H1 (cell line): ENCODE data around the gene TTC29. TPM values are rescaled to one million over a fixed set of nuclear protein-coding genes. Genes with fewer than 3 reads are reported as not detected.

ENCODE experiments used
- CTCF ChIA-PET: fragments of 300-600 bp; sonication (Branson Sonifier 250); formaldehyde crosslinking; loops from one replicate; lab custom pipeline; 2021; ENCODE audit not compliant: partially characterized antibody; lab: Charles Lee
- POLR2A ChIA-PET: fragments of 300-600 bp; sonication (Branson Sonifier 250); formaldehyde crosslinking; loops from one replicate; lab custom pipeline; 2021; ENCODE audit warnings: inconsistent platforms; ENCODE audit not compliant: partially characterized antibody; lab: Charles Lee
- DNase-seq, 2 experiments: peaks; one replicate each; pipeline versions ENCODE4 v3.0.0 to v3.0.0-alpha.2; 2010 to 2022; ENCODE audit warnings: low spot score in 2 of 2, low read depth in 1 of 2, mixed read lengths in 1 of 2
- FAIRE-seq: peaks from 2 replicates; lab custom pipeline; 2011; peaks lifted over from hg19 to GRCh38; lab: Jason Lieb, UNC
- H2AFZ ChIP-seq: 2 replicates; pipeline ENCODE4 v1.8.1; 2012; ENCODE audit warnings: low read length, inconsistent platforms
- H2AK5ac ChIP-seq: 2 replicates; pipeline ENCODE4 v1.6.1; 2013; ENCODE audit warnings: low read depth, low read length
- H2BK120ac ChIP-seq: replicated peaks from 2 replicates; pipeline ENCODE3; 2013; ENCODE audit warnings: low read depth, low read length, inconsistent platforms
- H2BK12ac ChIP-seq: 2 replicates; pipeline ENCODE4 v1.6.1; 2013; ENCODE audit warnings: low read depth, low read length
- H2BK15ac ChIP-seq: 2 replicates; pipeline ENCODE4 v1.6.1; 2013; ENCODE audit warnings: low read length
- H2BK20ac ChIP-seq: 2 replicates; pipeline ENCODE4 v1.6.1; 2013; ENCODE audit warnings: low read length
- H2BK5ac ChIP-seq: 2 replicates; pipeline ENCODE4 v1.6.1; 2013; ENCODE audit warnings: low read depth, low read length
- H3K14ac ChIP-seq: 2 replicates; pipeline ENCODE4 v1.6.1; 2013; ENCODE audit warnings: inconsistent platforms; ENCODE audit not compliant: insufficient read length
- H3K18ac ChIP-seq: 2 replicates; pipeline ENCODE4 v1.6.1; 2013; ENCODE audit warnings: low read length; ENCODE audit errors: extremely low read depth
- H3K23ac ChIP-seq: 2 replicates; pipeline ENCODE4 v1.6.1; 2013; ENCODE audit warnings: inconsistent platforms; ENCODE audit not compliant: insufficient read length
- H3K23me2 ChIP-seq: 2 replicates; pipeline ENCODE4 v1.6.1; 2013; ENCODE audit warnings: low read depth, low read length
- H3K27ac ChIP-seq: 2 replicates; pipeline ENCODE4 v1.6.1; 2011; ENCODE audit warnings: low read depth, low read length, inconsistent platforms
- H3K27me3 ChIP-seq, 4 experiments: replicated peaks in 1 of 4; 1 replicate in 1 of 4; 2 replicates in 3 of 4; pipeline versions ENCODE4 v1.6.1 to v1.8.1; 2011 to 2013; ENCODE audit warnings: low read length in 3 of 4, mild to moderate bottlenecking in 3 of 4, inconsistent platforms in 2 of 4, mixed read lengths in 2 of 4, moderate library complexity in 1 of 4; ENCODE audit not compliant: control insufficient read depth in 3 of 4, insufficient read depth in 3 of 4; ENCODE audit errors: extremely low read depth in 1 of 4
- H3K36me3 ChIP-seq, 4 experiments: 2 replicates each; pipeline versions ENCODE4 v1.6.1 to v1.8.1; 2011 to 2013; ENCODE audit warnings: mild to moderate bottlenecking in 4 of 4, low read length in 3 of 4, moderate library complexity in 2 of 4, control low read depth in 1 of 4, inconsistent platforms in 1 of 4; ENCODE audit not compliant: insufficient read depth in 4 of 4, control insufficient read depth in 2 of 4
- H3K4ac ChIP-seq: replicated peaks from 2 replicates; pipeline ENCODE3; 2013; ENCODE audit warnings: low read length, low read depth, mixed read lengths, inconsistent platforms; ENCODE audit not compliant: insufficient read length
- H3K4me1 ChIP-seq, 4 experiments: replicated peaks in 1 of 4; 1 replicate in 1 of 4; 2 replicates in 3 of 4; pipeline versions ENCODE4 v1.6.1 to v1.8.1; 2011 to 2013; ENCODE audit warnings: low read length in 3 of 4, inconsistent platforms in 2 of 4, mixed read lengths in 1 of 4; ENCODE audit not compliant: insufficient read depth in 4 of 4, control insufficient read depth in 3 of 4
- H3K4me2 ChIP-seq, 2 experiments: 2 replicates each; pipeline versions ENCODE4 v1.6.1 to v1.8.1; 2011 to 2013; ENCODE audit warnings: low read depth in 2 of 2, low read length in 2 of 2, control low read depth in 1 of 2, inconsistent platforms in 1 of 2, mild to moderate bottlenecking in 1 of 2; ENCODE audit not compliant: insufficient read depth in 1 of 2
- H3K4me3 ChIP-seq, 4 experiments: fragments of 200-600, 300-600 bp in 1 of 4; sonication (generic), shearing (Covaris generic), sonication (Bioruptor Twin) in 1 of 4; 2 replicates each; pipeline versions ENCODE4 v1.5.1 to v1.8.1; 2011 to 2016; ENCODE audit warnings: low read length in 4 of 4, low read depth in 3 of 4, control low read depth in 2 of 4, inconsistent platforms in 2 of 4, mild to moderate bottlenecking in 2 of 4, mixed read lengths in 1 of 4, moderate library complexity in 1 of 4; ENCODE audit not compliant: insufficient read depth in 2 of 4; ENCODE audit errors: extremely low read depth in 1 of 4
- H3K56ac ChIP-seq: replicated peaks from 2 replicates; pipeline ENCODE3; 2013; ENCODE audit warnings: low read depth, mild to moderate bottlenecking, mixed read lengths, low read length, inconsistent platforms; ENCODE audit not compliant: insufficient read length
- H3K79me1 ChIP-seq: 2 replicates; pipeline ENCODE4 v1.6.1; 2013; ENCODE audit warnings: low read depth, low read length, control low read depth
- H3K79me2 ChIP-seq, 2 experiments: 2 replicates each; pipeline versions ENCODE4 v1.6.1 to v1.8.1; 2012 to 2013; ENCODE audit warnings: low read length in 2 of 2, mild to moderate bottlenecking in 2 of 2, inconsistent platforms in 1 of 2; ENCODE audit not compliant: insufficient read depth in 2 of 2, control insufficient read depth in 1 of 2
- H3K9ac ChIP-seq, 4 experiments: replicated peaks in 1 of 4; 1 replicate in 1 of 4; 2 replicates in 3 of 4; pipeline versions ENCODE4 v1.6.1 to v1.8.1; 2011 to 2013; ENCODE audit warnings: low read depth in 3 of 4, low read length in 3 of 4, control low read depth in 2 of 4, mild to moderate bottlenecking in 2 of 4, moderate library complexity in 2 of 4, inconsistent platforms in 1 of 4; ENCODE audit errors: extremely low read depth in 1 of 4
- H3K9me3 ChIP-seq, 2 experiments: 2 replicates each; pipeline versions ENCODE4 v1.6.1 to v1.8.1; 2012 to 2013; ENCODE audit warnings: mild to moderate bottlenecking in 2 of 2, moderate library complexity in 2 of 2, control low read depth in 1 of 2, inconsistent platforms in 1 of 2, low read depth in 1 of 2, low read length in 1 of 2, mixed read lengths in 1 of 2; ENCODE audit not compliant: insufficient read depth in 2 of 2
- H4K20me1 ChIP-seq, 2 experiments: replicated peaks in 1 of 2; 2 replicates each; pipeline versions ENCODE3 to v1.8.1; 2011 to 2013; ENCODE audit warnings: inconsistent platforms in 2 of 2, low read length in 2 of 2, mild to moderate bottlenecking in 1 of 2; ENCODE audit not compliant: insufficient read depth in 2 of 2, control insufficient read depth in 1 of 2
- H4K5ac ChIP-seq: 2 replicates; pipeline ENCODE4 v1.6.1; 2013; ENCODE audit warnings: low read length, low read depth, mixed read lengths, inconsistent platforms; ENCODE audit not compliant: insufficient read length
- H4K8ac ChIP-seq: 2 replicates; pipeline ENCODE4 v1.8.0; 2013; ENCODE audit warnings: mild to moderate bottlenecking, moderate library complexity, low read length, inconsistent platforms; ENCODE audit not compliant: insufficient read depth; ENCODE audit errors: extremely low read depth
- H4K91ac ChIP-seq: replicated peaks from 2 replicates; pipeline ENCODE3; 2013; ENCODE audit warnings: low read length, mixed read lengths, inconsistent platforms; ENCODE audit not compliant: insufficient read length
- BCL11A ChIP-seq, 2 experiments: IDR thresholded peaks; one replicate each; pipeline ENCODE4 v1.6.1; 2011; ENCODE audit warnings: low read depth in 2 of 2, low read length in 2 of 2, mild to moderate bottlenecking in 2 of 2
- BRCA1 ChIP-seq: IDR thresholded peaks from 2 replicates; pipeline ENCODE4 v1.6.1; 2012; ENCODE audit warnings: low read depth, low read length, improper control_type of control experiment
- EGR1 ChIP-seq: IDR thresholded peaks from 2 replicates; pipeline ENCODE4 v1.6.1; 2011; ENCODE audit warnings: low read depth, low read length, borderline replicate concordance
- KDM1A ChIP-seq: fragments of 200-600, 300-600 bp; sonication (generic); IDR thresholded peaks from 2 replicates; pipeline ENCODE4 v1.7.1; 2016; ENCODE audit warnings: mild to moderate bottlenecking, low read length, borderline replicate concordance
- KDM4A ChIP-seq: IDR thresholded peaks from one replicate; pipeline ENCODE4 v1.7.1; 2012; ENCODE audit warnings: low read depth, mild to moderate bottlenecking, moderate library complexity, low read length, inconsistent platforms; ENCODE audit not compliant: severe bottlenecking
- RNF2 ChIP-seq: fragments of 200-900, 300-1000 bp; sonication (generic); IDR thresholded peaks from 2 replicates; pipeline ENCODE4 v1.7.1; 2016; ENCODE audit warnings: borderline replicate concordance, low read depth, mild to moderate bottlenecking, antibody characterized with exemption, low read length; ENCODE audit not compliant: poor library complexity, severe bottlenecking; ENCODE audit errors: missing control alignments
- SP4 ChIP-seq: IDR thresholded peaks from 2 replicates; pipeline ENCODE4 v1.6.1; 2012; ENCODE audit warnings: low read length, inconsistent platforms
- WGBS, 2 experiments: shearing (Covaris generic) in 1 of 2; methylation state at CpG; one replicate each; pipeline versions ENCODE4 v1.1.6 to v1.1.7; 2013 to 2015; ENCODE audit warnings: low lambda C conversion rate in 2 of 2, mixed read lengths in 2 of 2, inconsistent platforms in 1 of 2, low coverage in 1 of 2, missing lambda C conversion rate in 1 of 2; ENCODE audit not compliant: insufficient replicate concordance in 2 of 2, insufficient coverage in 1 of 2, insufficient read length in 1 of 2; ENCODE audit errors: extremely low coverage in 1 of 2, missing lambda C conversion rate in 1 of 2; 5-methylcytosine and 5-hydroxymethylcytosine counted together
- polyA plus RNA-seq, 7 experiments: library from polyadenylated mRNA; depleted of rRNA in 3 of 7; stranded (reverse) in 5 of 7; unstranded in 2 of 7; fragments of >200 nt in 5 of 7; fragments of 200-250 nt in 2 of 7; gene quantifications; 1 replicate in 5 of 7; 2 replicates in 1 of 7; 4 replicates in 1 of 7; pipeline versions ENCODE4 v1.2.1 to v1.2.3, GENCODE V29; 2011 to 2013; ENCODE audit warnings: missing spikeins in 2 of 7, mixed read lengths in 2 of 7
- total RNA-seq: library from RNA; stranded (reverse); fragmentation: NEBNext Ultra II Directional; extraction: Animal tissue kit (Norgen Biotek cat#: 25700); gene quantifications from 2 replicates; pipeline ENCODE4 v1.2.1, GENCODE V29; 2021
- TF ChIP-seq, protein P1 (sequence below): IDR thresholded peaks from 2 replicates; pipeline ENCODE4 v1.6.1; 2012; ENCODE audit warnings: inconsistent platforms

TTC29 gene
- total and polyA plus RNA-seq, 2 of the 8 experiments (the other 6 are each of a cell fraction or from before 2014, with no cell fraction given): 0.28 TPM; not detected in 1

DNA sequence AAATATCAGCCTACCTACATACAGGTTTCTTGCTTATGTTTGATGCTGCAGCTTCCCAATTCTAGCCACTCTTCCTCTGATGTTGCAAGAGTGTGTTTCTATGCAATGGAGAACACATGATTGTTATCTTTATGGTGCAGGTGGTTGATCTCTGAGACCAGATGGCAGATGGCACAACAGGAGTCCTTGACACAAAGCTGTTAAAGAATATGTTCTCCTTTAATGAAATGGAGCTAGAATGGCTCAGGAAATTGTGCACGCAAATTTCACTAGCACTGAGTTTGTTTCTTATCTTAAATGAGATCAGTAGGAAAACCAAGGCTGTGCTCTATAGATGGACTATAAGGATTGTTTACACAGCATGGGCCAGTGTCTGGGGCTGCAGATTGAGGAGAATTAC, 29.9 kb upstream of the TTC29 start:
- no peak overlapping the region for H2BK20ac ChIP-seq
- H2BK5ac ChIP-seq: no peak overlapping the region
- no peak overlapping the region for H3K4me2 ChIP-seq
- no peak overlapping the region for H3K14ac ChIP-seq
- 100% methylated on average over 1 of the region's 1 CpG; no CpG with 5 or more reads in 1 of the 2 experiments for WGBS, 2 experiments
- no peak overlapping the region for H3K27ac ChIP-seq
- FAIRE-seq (no peak), DNase-seq (no peak)
- H3K23me2 ChIP-seq: no peaks in the 10 kb centered on the region
- H3K36me3 ChIP-seq: no peaks in the 10 kb centered on the region
- no peak overlapping the region for H2AFZ ChIP-seq
- no peak overlapping the region for H3K4me3 ChIP-seq
- no peak overlapping the region for H2BK15ac ChIP-seq
- ChIA-PET CTCF (no interaction called here), POLR2A (interaction anchor here (0.6 kb wide), 1 partner anchor 450 kb away, joined by 3 read pairs; no protein-coding TSS in a partner anchor)
- no peaks in the 10 kb centered on the region for H4K20me1 ChIP-seq
- no peak overlapping the region for H4K8ac ChIP-seq
- no peak overlapping the region for H3K9ac ChIP-seq
- H4K91ac ChIP-seq: no peak overlapping the region
- H2AK5ac ChIP-seq: no peak overlapping the region
- peaks cover 0 to 1% (median 0%) of the 10 kb centered on the region in 4 experiments; a peak in 1 of 7 replicates for H3K27me3 ChIP-seq
- H3K23ac ChIP-seq: no peak overlapping the region
- no peaks in the 10 kb centered on the region for H3K4me1 ChIP-seq
- no peak for TF ChIP-seq EGR1
- TF ChIP-seq, protein P1, sequence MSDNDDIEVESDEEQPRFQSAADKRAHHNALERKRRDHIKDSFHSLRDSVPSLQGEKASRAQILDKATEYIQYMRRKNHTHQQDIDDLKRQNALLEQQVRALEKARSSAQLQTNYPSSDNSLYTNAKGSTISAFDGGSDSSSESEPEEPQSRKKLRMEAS: no peak
- TF ChIP-seq KDM4A: no peak
- no peak for TF ChIP-seq RNF2
- no peak for TF ChIP-seq KDM1A
- no peak for TF ChIP-seq BRCA1
- no peak for TF ChIP-seq SP4
- no peak for TF ChIP-seq BCL11A (IDR thresholded peaks at IDR 0.05; ENCODE audit: low read depth in 2 of 2, low read length in 2 of 2)
- no peak overlapping the region for H3K56ac ChIP-seq
- H3K79me1 ChIP-seq: no peaks in the 10 kb centered on the region
- H3K79me2 ChIP-seq: no peaks in the 10 kb centered on the region
- no peak overlapping the region for H2BK120ac ChIP-seq
- H3K4ac ChIP-seq: no peak overlapping the region
- H4K5ac ChIP-seq: no peak overlapping the region
- no peak overlapping the region for H2BK12ac ChIP-seq
- H3K18ac ChIP-seq: no peak overlapping the region
- H3K9me3 ChIP-seq: no peaks in the 10 kb centered on the region
